GM21381 (cell line): ENCODE results near the gene CFAP68.
A peak's percentile ranks its signal among the peaks of the same experiment; 100 is the strongest.

ENCODE experiments used
- ATAC-seq: cut with Tn5 transposase; IDR thresholded peaks from one replicate; pipeline ENCODE4 v1.9.1; 2021; ENCODE audit warnings: mild to moderate bottlenecking, moderate library complexity; ENCODE audit not compliant: unreplicated experiment

The CFAP68 gene

DNA sequence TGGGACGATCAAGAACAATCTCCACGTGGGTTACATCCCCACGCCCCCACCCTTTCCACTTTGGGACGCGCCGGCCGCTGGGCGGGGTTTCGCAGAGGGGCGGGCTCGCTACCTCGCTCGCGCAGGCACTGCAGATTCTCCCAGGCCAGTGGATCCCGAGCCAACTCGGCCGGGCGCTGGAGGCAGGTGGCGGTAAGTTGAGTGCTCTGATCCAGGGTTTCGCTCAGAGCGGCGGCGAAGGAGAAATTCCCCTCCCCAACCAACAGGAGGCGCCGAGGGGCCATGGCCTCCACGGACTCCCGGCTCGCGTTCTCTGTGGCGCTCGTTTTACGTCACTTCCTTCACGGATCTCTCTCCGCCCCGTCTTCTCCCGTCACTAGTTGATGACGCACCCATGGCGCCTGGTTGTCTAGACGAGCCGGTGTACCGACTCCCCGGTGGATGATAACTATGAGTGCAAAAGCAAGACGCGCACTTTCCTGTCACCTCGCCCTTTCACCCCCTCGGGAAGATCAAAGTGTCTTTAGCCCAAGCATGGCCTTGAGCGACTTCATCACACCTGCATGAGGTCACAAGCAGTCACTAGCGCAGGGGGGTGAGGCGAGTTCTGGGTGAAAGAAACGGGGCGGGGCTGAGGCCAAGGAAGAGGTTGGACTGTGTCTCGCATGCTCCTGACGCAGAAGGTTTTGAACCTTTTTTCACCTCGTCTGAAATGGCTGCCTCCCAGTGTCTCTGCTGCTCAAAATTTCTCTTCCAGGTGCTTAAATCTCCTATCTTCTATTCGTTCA is at the start of gene CFAP68, which contains the start of gene FDXACB1:
Gene CFAP68 (plus strand): TSS at position 693 of the 788 bp plus-strand sequence. CDS start 20 bp downstream, at position 713.
Gene FDXACB1 (minus strand): TSS at position 317 of the 788 bp plus-strand sequence. CDS start 33 bp downstream, at position 284.
- peak; percentile 90 for ATAC-seq

DNA sequence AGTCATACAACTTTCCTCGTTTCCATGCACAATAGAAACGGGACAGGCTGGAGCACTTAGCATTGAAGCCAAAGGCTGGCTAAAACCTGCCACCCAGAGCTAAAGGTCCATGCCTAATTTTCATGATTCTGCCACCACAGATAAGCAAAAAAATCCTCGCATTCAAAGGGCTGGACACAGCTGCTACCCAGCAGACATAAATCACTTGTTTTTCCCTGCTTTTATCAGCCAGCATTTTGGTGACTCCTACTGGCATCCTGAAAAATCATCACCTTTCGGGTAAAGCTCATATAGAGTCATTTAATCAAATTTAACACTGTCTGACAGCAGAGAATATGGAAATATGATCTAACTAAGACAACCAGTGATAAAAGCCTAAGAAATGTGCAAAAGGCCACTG is 45.8 kb upstream of the CFAP68 start:
- no peak for ATAC-seq

GRCh38 chr11:111834432-111835163 is 44.7 kb upstream of the CFAP68 start:
- ATAC-seq = no peak

DNA sequence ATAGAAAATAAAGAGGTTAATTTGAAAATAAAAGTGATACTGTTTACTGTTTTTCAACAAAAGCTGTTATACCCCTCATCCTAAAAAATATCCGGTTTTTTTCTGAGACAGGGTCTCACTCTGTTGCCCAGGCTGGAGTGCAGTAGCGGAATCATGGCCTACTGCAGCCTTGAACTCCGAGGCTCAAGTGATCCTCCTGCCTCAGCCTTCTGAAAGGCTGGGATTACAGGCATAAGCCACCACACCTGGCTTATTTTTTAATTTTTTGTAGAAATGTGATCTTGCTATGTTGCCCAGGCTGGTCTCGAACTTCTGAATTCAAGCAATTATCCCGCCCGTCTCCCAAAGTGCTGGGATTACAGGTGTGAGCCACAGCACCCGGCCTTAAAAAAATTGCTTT is 43.7 kb upstream of the CFAP68 start:
- no peak for ATAC-seq

DNA sequence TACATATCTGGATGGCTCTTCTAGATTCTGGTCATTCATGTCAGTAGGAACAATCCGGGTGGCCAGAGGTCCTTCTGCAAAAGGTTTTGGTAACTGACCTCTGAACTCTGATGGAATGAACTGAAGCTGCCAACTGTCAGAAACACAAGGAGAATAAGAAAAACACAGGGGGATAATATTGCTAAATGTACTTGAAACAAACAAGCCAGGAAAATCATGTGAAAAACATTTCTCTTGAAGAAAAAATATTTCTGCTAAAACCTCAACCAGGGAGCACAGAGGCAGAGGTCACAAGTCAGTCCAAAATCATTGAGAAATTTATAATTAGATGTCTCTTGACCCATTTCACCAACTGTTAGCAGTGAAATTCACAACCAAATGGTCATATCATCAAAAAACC is 43.2 kb upstream of the CFAP68 start:
- ATAC-seq = no peak

DNA sequence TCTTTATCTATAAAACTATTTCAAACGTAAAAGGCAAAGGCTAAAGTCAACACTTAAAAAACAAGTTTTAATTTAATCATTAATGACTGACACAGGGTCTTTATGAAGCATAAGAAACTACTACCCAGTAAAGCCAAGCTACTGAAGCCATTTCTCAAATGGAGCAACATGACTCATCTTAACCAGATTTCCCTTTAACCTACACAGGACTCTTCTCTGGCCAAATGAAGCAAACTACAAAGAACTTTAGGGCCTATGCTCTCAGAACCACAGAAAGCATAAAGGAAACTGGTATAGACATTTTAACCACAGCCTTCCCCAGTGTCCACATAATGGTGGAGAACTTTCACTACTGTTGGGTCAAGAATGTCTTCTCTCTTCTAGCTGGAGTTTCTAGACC is 42.6 kb upstream of the CFAP68 start:
- peak; percentile 89 for ATAC-seq

- ATAC-seq = no peak
Measured at GRCh38 chr11:111837366-111837891, 41.9 kb upstream of the CFAP68 start.

DNA sequence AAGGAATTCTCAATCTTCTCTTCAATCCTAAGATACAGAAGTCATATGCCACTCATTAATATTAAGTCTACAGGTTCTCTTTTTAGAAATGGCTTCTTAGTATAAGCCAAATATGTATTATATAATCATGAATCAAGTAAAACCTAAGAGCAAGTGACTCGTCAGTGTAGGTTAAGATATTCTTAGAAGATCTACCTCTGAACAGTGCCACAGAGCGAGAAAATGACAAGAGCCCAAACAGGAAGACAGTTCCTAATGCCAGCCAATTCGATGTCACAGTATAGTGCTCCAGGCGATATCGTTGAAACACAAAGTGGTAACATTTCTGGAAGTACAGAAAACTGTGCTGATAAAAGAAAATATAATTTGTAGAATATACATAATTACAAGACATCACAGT is 41.3 kb upstream of the CFAP68 start:
- ATAC-seq = no peak

DNA sequence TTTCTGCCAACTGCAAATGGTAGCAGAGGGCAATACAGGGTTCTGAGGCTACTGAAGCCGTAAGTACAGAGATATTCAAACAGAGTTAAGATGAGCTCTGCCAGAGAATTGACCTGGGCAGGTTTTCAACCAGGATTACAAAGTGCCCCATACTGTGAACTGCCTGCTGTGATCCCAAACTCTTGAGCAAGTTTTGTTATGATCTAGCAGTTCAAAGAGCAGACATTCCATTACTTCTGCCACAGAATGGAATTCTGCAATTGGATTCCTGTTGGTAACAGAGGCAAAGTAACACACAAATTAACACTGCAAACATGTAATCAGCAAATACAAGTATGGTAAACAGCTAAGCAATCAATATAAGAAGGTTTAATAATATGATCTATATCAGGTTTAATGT is 39.2 kb upstream of the CFAP68 start:
- ATAC-seq = no peak

- no peak for ATAC-seq
Measured at GRCh38 chr11:111841370-111842053, 37.8 kb upstream of the CFAP68 start.

GRCh38 chr11:111843661-111844060 is 35.7 kb upstream of the CFAP68 start:
- no peak for ATAC-seq

GRCh38 chr11:111845276-111846028 is 33.9 kb upstream of the CFAP68 start:
- no peak for ATAC-seq

GRCh38 chr11:111846063-111846462 is 33.3 kb upstream of the CFAP68 start:
- ATAC-seq = no peak

- no peak for ATAC-seq
Measured at GRCh38 chr11:111846636-111847035, 32.7 kb upstream of the CFAP68 start.

- no peak for ATAC-seq
Measured at GRCh38 chr11:111849631-111850030, 29.7 kb upstream of the CFAP68 start.

GRCh38 chr11:111851067-111851466 is 28.3 kb upstream of the CFAP68 start:
- ATAC-seq = no peak

GRCh38 chr11:111851636-111852035 is 27.7 kb upstream of the CFAP68 start:
- ATAC-seq = no peak

- no peak for ATAC-seq
Measured at GRCh38 chr11:111852103-111852502, 27.2 kb upstream of the CFAP68 start.

DNA sequence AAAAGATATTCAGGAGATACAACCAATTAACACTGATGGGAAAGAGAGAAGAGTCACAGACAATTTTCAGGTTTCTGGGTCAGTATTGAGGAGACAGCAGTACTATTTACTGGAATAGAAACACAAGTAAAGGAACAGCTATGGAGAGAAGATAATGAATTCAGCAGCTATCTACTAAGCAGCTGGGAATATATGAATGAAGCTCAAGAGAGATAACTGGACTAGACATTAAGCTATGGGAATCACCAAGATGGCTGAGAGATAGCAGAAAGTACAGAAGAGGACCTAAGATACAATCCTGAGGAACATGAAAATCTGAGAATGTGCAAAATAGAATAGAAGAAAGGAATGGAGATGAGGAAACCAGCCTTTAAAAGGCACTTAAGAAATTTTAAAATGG is 23.8 kb upstream of the CFAP68 start:
- no peak for ATAC-seq

DNA sequence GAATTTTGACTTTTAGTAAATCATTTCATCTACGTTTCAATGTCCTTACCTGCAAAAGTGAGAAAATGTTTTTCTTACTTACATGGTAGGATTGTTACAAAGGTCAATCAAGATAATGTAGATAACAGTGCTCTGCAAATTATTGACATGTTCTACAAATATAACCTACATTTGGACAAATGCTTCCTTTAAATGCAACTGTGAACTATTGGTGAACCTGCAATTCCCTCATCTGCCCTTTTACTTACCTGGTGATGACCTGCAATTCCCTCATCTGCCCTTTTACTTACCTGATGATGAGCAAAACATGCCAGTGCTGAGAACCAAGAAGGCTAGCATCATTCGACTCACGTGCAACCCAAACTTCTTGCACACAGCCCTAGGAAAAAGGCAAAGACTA is 19.1 kb upstream of the CFAP68 start:
- no peak for ATAC-seq

DNA sequence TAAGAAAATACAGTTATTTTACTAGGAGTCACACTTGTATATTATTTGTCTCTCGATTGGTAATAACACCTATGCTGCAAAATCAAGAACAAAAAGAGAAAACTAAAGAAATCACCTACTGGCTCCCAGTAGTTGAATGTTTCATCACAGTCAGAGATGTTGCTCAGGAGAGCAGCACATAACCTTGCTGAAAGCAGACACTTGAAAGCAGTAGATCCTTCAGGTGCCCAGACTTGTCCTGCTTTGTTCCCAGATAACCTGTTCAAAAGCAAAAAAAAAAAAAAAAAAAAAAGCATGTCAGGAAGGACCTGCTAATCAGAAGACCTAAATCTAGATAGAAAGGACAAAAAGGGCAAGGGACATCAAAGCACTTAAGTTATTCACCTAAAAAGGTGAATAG is 9.2 kb upstream of the CFAP68 start:
- no peak for ATAC-seq
